HG03103 (cell line): ENCODE results near the gene HDDC3.
A peak's percentile ranks its signal among the peaks of the same experiment; 100 is the strongest.

Experiments
- ATAC-seq: cut with Tn5 transposase; IDR thresholded peaks from one replicate; pipeline ENCODE4 v1.9.1; 2021; ENCODE audit warnings: low read depth; ENCODE audit not compliant: unreplicated experiment

Gene HDDC3

DNA sequence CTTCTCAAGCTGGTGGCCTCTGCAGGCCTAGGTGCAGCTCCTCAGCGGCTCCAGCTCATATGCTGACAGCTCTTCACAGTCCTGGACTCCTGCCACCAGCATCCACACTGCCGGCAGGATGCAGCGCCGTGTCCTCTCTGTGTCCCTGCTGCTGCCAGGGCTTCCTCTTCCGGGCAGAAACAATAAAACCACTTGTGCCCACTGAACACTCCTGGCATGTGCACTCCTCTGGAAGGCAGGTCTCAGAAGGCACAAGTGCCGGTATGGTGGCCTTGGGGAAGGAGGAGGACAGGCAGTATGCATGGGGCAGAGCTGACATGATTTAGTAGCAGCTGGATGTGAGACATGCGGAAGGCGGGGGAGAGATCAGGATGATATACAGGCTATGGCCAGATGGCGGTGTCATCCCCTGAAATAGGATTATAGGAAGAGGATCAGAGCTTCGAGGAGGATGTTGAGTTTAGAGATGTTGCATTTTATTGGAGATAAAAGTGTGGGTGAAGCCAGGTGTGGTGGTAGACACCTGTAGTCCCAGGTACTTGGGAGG lies 36.7 kb downstream of the HDDC3 start:
- no peak for ATAC-seq

DNA sequence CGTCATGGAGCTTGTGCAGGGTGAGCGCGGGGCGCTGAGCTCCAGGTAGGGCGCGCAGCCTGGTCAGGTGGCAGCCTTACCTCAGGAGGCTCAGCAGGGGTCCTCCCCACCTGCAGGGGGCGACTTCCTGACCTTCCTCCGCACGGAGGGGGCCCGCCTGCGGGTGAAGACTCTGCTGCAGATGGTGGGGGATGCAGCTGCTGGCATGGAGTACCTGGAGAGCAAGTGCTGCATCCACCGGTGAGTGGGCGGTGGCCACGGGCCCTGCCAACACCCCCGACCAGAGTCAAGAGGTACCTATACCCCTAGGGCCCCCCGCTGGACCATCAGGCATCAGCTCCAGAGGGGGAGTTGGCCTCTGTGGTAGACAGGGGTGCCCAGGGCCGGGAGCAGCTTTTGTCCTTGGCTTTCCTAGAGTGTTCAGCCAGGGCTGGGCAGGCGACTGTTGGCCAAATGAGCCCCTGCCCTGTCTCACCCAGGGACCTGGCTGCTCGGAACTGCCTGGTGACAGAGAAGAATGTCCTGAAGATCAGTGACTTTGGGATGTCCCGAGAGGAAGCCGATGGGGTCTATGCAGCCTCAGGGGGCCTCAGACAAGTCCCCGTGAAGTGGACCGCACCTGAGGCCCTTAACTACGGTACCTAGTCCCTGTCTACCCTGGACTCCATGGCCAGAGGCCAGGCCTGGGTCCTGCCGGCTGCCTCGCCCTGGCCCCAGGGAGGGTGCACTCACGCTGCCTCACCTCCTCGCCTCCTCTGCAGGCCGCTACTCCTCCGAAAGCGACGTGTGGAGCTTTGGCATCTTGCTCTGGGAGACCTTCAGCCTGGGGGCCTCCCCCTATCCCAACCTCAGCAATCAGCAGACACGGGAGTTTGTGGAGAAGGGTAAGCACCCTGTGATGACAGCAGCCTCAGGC lies 38.9 kb downstream of the HDDC3 start:
- ATAC-seq = no peak

DNA sequence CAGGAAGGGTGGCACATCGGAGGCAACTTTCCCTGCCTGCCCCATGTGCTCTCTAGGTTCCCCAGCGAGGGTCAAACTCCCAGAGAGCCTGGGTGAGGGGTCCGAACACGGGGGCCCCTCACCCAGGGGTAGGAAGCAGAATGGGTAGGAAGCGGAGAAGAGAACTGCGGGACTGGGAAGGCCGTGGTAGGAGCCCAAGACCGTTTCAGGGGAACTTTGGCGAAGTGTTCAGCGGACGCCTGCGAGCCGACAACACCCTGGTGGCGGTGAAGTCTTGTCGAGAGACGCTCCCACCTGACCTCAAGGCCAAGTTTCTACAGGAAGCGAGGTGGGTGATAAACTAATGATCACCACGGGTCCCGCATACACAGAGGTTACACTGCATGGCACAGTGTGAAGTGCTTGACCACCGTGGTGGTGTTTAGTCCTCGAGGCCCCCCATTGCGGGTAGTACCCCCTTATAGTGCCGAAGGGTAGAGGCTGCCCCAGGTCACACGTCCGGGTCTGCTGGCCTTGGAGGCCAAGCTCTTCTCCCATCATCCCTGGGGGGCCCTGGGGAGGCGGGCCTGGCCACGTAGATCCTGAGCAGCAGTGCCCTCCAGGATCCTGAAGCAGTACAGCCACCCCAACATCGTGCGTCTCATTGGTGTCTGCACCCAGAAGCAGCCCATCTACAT lies 39.7 kb downstream of the HDDC3 start:
- ATAC-seq = no peak

DNA sequence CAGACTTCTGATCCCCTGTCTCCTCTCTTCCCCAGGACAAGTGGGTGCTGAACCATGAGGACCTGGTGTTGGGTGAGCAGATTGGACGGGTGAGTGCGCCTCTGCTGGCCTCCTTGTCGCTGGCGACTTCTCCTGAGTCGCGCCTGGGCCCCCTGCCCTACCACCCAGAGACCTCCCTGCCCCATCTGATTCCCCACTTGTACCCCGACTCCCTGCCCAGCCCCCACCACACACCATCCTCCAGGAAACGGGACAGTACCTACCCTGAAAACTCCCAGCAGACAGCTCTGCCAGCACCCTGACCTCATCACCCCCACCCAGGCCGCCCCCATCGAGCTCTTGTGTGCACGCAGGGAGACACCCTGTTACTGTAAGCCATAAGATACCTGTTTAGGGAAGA lies 40.3 kb downstream of the HDDC3 start:
- ATAC-seq = no peak

DNA sequence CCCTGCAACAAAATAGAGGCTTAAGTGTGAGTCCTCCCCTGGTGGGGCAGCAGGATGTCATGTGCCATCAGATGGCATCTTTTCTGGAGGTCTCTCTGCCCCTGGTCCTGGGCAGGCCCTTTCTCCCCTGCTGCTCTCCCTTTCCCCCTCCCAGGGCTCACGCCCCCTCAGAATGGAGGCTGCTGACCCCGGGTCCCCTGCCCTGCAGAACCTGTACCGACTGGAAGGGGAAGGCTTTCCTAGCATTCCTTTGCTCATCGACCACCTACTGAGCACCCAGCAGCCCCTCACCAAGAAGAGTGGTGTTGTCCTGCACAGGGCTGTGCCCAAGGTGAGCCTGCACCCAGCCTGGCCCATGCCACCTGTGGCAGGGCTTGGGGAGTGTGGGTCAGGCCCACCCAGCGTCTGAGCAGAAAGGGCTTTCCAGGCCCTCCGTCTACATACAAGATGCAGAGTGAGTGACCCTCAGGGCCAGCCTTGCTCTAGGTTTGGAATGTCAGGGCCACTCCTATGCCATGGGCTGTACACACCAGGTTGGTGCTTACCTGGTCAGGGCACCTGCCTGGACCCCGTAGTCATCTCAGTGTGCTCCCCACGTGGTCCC lies 40.9 kb downstream of the HDDC3 start:
- no peak for ATAC-seq

DNA sequence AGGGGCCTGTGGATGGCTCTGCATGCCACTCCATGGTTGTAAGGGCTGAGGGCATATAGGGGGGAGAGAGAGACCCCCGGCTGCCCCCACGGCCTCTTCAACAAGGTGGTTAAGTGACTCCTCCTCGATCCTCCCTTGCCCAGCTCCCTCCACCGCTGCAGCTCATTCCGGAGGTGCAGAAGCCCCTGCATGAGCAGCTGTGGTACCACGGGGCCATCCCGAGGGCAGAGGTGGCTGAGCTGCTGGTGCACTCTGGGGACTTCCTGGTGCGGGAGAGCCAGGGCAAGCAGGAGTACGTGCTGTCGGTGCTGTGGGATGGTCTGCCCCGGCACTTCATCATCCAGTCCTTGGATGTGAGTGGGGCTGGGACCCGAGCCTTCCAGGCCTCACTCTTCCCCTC lies 41.5 kb downstream of the HDDC3 start:
- ATAC-seq = no peak

DNA sequence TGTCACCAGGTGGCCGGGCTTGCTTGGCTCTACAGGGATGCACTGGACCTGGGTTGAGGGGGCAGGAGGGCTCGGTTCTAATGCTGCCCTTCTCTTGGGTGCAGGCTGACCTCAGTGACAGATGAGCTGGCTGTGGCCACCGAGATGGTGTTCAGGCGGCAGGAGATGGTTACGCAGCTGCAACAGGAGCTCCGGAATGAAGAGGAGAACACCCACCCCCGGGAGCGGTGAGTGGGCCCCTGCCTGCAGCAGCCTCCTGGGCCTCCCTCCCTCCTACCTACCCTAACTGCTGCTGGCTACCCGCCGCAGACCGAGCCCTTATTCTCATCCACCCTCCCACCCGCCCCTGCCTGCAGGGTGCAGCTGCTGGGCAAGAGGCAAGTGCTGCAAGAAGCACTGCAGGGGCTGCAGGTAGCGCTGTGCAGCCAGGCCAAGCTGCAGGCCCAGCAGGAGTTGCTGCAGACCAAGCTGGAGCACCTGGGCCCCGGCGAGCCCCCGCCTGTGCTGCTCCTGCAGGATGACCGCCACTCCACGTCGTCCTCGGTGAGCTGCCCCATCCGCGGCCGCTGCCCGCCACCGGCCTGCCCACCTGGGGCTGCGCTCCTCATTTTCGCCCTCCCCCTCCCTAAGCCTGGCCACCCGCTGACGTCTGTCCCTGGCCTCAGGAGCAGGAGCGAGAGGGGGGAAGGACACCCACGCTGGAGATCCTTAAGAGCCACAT lies 42.5 kb downstream of the HDDC3 start:
- ATAC-seq = no peak

DNA sequence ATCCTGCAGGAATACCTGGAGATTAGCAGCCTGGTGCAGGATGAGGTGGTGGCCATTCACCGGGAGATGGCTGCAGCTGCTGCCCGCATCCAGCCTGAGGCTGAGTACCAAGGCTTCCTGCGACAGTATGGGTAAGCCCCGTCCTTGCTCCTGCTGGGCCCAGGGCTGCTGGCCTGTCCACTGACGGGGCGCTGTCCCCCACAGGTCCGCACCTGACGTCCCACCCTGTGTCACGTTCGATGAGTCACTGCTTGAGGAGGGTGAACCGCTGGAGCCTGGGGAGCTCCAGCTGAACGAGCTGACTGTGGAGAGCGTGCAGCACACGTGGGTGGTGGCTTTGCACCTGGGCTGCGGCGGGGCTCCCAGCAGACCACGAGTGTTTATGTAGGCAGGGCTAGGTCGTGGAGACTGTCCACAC lies 43.0 kb downstream of the HDDC3 start:
- ATAC-seq = no peak

DNA sequence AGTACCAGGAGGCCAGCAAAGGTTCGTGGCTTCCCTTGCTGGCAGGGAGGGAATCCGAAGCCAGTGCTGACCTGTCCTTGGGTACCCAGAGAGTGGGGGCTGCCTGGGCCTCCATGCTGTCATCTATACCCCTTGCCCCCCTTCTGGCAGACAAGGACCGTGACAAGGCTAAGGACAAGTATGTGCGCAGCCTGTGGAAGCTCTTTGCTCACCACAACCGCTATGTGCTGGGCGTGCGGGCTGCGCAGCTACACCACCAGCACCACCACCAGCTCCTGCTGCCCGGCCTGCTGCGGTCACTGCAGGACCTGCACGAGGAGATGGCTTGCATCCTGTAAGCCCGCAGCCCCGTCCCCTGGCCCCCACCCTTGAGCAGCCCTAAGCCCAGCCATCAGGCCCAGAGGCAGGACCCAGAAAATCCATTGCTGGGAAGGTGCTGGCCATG lies 45.3 kb downstream of the HDDC3 start:
- ATAC-seq = no peak

DNA sequence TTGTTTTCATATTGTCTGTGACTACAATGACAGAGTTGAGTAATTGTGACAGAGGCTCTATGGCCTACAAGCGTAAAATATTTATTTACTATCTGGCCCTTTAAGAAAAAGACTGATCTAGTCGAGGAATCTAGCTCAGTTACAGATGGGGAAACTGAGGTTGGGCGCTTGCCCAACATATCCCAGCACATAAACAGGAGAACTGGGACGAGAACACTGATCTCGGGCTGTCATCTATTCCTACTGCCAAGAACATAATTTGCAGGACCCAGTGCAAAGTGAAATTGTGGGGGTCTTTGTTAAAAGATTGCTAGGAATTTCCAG lies 46.1 kb downstream of the HDDC3 start:
- no peak for ATAC-seq

DNA sequence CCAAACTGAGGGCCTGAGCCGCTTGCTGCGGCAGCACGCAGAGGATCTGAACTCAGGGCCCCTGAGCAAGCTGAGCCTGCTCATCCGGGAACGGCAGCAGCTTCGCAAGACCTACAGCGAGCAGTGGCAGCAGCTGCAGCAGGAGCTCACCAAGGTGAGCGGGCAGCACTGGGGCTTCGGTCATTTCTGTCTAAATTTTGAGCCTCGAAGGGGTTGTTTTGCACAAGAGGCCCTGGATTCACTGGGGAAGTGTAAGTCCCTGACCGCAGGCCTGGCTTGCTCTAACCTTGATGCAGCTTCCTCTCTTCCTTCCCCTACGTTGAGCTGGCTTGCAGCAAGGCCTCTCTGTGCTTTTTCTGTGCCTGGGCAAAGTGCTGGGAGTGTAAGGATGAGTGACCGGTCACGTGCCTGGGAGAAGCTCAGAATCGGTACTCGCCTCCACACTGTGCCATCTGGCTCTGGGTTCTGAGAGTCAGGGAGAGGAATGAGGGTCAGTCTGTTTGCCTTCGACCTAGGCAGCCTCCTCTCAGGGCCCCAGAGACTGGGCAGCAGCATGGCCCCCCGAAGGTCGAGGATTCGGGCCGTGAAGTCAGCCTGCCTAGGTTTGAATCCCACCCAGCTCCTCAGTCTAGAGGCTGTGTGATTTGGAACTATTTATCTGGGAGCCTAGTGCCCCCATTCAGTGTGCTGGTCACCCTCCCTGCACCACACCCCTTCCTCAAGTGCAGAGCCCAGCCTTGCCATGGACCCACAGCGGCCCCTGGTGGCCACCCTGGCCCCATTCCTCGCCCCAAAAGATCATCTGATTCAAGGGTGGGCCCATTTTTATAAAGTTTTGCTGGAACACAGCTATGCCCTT lies 46.7 kb downstream of the HDDC3 start:
- peak; percentile 49 for ATAC-seq

DNA sequence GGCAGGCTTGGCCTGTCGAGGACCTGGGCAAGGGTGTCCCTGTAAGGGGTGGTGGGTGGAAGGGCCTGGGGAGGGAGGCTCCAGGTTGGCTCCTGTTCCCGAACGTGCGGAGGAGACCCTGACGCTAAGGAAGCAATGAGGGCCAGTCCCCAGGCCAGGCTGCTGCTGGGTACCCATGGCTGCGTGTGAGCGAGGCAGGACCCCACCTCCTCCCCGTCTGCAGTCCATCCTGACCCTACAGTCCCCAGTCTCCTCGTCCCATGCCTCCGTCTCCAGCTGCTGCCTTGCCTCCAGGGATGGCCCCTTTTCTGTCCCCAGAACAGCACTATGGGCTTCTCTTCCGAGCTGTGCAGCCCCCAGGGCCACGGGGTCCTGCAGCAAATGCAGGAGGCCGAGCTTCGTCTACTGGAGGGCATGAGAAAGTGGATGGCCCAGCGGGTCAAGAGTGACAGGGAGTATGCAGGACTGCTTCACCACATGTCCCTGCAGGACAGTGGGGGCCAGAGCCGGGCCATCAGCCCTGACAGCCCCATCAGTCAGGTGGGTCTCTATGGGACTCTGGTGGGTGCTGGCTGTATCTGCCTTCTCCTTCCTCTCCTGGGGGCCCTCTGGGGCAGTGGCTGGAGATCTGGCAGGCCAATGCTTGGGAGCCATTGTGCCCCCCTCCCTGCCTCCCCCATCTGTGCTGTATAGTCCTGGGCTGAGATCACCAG lies 47.5 kb downstream of the HDDC3 start:
- ATAC-seq = no peak

DNA sequence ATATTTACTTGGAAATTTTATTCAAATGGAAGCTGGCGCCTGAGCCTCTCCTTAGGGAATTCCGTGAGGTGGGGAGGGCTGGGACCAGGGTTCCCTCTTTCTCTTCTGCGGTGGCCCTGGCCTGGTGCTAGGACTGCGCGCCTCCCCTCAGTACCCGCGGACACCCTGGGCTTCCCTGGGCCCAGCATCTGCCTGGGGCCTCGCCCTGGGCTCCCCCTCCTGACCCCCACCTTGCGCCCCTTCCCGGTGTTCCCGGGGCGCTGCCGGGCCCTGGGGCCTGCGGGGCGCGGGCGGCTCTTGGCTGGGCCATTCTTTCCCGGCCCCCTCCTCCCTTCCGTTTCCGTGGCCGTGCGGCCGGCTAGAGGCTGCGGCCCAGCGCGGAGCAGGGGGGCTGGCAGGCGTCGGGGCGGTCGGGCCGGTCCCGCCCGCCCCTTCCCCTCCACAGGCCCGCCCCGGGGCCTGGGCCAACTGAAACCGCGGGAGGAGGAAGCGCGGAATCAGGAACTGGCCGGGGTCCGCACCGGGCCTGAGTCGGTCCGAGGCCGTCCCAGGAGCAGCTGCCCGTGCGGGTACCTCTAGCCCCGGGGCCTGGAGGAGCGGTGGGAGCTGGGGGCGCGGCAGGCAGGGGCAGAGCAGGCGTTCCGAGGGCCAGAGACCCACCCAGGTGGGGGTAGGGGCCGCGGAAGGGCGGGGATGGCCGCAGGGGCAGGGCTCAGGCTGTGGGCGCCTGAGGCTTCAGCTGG lies 48.2 kb downstream of the HDDC3 start, which contains the start of gene FES:
Gene FES, plus strand, starts transcription at position 529 of the 743 bp plus-strand sequence. CDS start 542 bp downstream, outside the sequence.
- ATAC-seq = no peak

DNA sequence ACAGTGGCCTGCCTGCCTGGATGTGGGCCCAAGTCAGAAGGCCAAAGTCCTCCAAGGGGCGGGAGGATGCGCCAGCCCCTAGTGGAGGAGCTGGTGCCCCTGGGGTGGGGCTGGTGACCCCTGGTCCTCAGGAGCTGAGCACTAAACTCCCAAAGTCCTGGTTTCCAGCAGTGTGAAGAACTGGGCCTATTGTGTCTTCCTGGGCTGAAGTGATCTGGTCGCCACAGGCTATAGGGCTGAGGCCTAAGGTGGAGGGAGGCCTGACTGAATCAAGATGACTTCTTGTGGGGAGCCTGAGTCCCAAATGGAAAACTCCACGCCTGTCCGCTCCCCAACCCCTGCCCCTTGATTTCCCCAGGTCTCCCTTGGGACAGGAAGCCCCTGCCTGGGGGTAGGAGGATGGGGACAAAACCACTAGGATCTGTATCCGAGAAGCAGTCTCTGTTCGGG lies 48.8 kb downstream of the HDDC3 start:
- no peak for ATAC-seq

DNA sequence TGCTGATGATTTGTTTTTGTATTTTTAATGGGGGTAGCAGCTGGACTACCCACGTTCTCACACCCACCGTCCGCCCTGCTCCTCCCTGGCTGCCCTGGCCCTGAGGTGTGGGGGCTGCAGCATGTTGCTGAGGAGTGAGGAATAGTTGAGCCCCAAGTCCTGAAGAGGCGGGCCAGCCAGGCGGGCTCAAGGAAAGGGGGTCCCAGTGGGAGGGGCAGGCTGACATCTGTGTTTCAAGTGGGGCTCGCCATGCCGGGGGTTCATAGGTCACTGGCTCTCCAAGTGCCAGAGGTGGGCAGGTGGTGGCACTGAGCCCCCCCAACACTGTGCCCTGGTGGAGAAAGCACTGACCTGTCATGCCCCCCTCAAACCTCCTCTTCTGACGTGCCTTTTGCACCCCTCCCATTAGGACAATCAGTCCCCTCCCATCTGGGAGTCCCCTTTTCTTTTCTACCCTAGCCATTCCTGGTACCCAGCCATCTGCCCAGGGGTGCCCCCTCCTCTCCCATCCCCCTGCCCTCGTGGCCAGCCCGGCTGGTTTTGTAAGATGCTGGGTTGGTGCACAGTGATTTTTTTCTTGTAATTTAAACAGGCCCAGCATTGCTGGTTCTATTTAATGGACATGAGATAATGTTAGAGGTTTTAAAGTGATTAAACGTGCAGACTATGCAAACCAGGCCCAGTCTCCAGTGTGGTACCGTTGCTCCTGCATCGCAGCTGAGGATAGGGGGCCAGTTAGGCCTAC lies 49.4 kb downstream of the HDDC3 start:
- no peak for ATAC-seq

DNA sequence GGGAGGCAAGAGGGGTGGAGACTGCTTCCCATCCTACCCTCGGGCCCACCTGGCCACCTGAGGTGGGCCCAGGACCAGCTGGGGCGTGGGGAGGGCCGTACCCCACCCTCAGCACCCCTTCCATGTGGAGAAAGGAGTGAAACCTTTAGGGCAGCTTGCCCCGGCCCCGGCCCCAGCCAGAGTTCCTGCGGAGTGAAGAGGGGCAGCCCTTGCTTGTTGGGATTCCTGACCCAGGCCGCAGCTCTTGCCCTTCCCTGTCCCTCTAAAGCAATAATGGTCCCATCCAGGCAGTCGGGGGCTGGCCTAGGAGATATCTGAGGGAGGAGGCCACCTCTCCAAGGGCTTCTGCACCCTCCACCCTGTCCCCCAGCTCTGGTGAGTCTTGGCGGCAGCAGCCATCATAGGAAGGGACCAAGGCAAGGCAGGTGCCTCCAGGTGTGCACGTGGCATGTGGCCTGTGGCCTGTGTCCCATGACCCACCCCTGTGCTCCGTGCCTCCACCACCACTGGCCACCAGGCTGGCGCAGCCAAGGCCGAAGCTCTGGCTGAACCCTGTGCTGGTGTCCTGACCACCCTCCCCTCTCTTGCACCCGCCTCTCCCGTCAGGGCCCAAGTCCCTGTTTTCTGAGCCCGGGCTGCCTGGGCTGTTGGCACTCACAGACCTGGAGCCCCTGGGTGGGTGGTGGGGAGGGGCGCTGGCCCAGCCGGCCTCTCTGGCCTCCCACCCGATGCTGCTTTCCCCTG lies 50.2 kb downstream of the HDDC3 start:
- ATAC-seq = no peak
